Activated naive CD4-positive, alpha-beta T cell treated with anti-CD3 and anti-CD28 coated beads, Interleukin-2, amount 50 U/mL, for 16 hours (primary cell): ENCODE data around the gene CADPS.

ENCODE experiments used
- DNase-seq: peaks from one replicate; pipeline ENCODE4 v3.0.0-alpha.2; 2020

CADPS gene

DNA sequence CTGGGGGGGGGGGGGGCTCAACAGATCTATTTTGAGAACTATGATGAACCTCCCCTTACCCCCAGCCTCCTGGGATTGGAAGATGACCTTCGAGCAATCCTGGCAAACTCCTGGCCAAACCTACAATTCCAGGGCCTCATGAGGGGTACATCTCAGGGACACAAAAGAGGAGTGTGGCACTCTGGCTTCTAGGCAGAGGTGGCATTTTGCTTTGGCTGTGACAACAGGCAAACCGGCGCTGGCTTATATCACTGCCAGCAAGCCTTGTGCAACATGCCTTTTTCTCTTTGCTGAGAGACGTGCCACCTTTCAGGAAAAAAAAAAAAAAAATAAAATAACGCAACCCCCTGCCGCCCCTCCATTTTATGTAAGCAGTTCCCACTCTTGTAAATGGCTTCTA, 470.1 kb downstream of the CADPS start:
- no peak for DNase-seq

DNA sequence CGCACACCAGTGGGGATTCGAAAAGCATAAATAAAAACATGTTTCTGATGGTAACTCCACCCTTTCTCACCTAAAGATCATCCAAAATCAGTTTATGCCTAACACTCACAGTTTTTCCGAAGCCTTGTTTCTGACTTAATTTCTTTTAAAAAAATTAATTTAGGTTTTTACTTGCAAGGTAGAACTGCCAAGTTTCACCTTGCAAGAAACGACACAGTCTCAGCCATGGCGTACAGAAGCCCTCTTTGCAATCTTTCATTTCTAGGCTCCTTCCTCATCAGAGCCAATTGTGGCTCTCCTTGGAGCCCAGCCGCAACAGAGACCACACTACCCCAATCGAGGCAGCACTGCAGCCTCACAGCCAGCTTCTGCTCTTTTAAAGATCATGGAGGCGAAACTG, 470.9 kb downstream of the CADPS start:
- DNase-seq = no peak

DNA sequence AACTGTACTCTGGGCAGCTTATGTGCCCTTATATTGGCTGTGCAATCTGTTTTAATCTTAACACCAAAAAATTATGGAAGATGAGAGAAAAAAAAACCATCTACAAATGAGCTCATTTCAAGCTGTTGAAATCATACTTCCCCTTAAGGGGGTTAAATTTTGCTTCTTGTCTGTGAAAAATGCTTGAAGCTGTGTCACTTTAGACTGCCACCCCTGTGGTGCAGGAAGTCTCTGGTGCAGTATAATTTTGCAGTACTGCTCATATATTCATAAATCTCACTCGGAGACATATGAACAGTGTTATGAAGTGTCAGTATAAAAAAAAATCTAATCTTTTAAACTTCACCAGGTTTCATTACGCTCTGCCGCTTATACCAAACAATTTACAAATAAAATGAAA, 471.5 kb downstream of the CADPS start:
- no peak for DNase-seq

DNA sequence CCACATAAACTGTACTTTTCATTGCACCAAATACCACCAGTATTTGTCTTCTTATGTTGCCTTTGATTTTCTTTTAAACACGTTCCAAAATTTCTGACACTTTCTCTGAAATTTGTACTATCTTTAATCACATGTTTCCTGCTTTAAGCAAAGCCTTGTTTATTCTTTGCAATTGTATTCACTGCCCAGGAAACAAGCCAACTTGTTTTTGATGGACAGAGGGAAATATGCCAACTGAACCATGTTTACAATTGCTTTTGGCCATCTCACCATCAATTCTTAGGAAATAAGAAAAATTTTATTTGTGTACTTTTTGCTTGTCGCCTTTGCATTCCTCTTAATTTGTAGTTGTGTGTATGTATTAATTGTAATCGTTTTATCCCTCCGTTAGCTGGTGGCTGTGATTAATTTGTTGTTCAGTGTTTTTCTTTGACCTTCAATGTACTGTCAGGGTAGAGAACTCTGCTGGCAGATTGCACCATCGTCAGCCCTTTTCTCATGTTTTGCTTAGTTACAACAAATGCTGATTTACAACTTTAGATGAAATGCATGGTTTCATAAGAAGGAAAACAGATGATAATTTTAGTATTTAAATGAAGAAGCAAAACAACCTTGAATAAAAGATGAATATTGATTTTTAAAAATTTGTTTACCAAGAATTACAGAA, 482.5 kb downstream of the CADPS start:
- no peak for DNase-seq

DNA sequence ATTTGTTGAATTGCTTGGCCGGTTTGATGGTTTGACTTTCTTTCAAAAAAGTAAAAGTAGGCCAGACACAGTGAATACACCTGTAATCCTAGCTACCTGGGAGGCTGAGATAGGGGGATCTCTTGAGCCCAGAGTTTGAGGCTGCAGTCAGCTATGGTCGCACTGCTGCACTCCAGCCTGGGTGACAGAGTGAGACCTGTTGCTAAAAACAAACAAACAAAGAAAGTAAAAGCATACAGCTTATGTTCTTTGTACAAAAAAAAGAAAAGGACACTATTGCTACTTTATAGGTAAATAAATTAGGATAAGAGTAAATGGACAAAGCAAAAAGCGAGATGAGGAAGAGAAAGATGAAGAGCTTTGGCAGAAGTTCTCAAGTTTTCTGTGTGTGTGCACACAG, 488.0 kb downstream of the CADPS start:
- no peak for DNase-seq

- no peak for DNase-seq
Observed at GRCh38 chr3:62379321-62379798, 495.9 kb downstream of the CADPS start.

DNA sequence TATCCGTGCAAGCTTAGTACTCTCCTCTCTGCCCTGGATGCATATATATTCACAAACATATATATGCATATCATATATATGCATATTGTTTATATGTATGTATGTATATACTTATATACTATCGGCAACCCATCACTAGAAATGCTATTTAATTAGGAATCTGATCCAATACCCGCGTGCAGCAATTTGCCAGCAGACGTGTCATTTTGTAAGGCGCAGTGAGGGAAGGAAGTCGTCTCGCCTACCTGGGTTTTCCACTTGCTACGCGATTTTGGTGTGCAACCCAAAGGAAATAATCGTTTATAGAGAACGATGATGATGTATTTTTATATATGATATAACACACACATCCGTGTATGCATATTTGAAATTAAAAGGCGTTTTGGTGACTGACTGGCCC, 496.3 kb downstream of the CADPS start:
- no peak for DNase-seq

DNA sequence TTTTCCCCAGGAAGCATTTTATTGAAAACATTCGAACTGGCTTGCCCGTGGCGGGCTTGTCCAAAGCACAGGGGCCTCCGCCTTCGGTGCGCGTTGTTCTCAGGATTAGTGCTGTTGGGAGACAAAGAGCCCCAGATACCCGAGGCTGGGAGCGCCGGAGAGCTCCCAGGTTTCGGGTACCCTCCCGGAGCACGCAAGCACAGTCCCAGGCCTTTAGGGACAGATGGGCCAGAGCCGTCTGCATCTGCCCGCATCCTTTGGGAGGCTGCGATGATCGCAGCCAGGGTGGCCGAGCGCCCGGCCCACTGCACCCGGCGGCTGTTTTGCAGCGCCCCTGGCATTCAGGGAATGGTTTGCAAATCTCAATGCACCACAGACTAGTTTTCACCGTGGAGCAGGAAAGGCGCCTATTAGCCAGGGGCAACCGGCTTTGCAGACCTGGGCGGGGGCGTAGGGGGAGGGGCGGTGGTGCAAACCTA, 496.9 kb downstream of the CADPS start:
- DNase-seq = no peak

DNA sequence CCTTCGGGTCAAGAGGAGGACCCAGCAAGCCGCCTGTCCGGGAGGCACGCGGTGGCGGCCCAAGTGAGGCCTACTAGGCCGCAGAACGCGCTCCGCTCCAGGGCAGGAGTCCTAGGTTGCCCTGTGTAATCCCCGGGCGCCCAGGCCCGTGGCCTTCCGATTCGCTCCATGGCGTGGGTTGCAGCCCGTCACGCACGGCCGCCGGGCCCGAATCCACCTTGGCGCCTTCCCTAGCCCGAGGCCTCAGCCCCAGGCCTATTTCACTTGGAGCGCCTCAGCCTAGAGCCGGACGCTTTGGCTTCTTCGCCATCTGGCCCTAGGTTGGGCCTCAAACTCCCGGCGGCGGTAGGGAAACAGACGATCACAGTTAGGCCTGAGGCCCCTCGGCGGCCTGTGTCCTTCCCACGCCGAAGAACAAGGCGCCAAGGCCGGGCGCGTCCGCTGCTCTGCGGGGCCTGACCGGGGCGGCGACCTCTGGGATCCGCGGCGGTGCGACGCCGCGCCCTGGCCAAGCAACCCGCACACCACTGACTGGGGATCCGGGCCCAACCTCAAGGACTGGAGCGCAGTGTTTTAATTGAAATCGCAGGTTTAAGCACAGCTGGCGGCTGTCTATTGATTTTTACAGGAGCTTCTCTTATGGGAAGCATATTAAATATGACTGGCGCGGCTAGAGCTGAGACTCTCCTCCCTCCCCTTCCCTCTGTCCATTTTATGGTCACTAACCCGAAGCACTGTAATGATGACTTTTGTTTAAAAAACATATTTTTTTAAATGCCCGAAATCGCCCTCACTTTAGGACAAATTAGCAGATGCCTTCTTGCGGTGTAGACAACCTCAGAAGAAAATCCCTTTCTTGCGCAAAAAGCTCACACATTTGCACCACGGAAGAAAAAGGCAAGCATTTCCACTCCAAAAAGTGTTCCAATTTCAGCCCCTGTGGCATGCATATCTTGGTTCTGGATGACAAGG, 498.0 kb downstream of the CADPS start:
- no peak for DNase-seq

- DNase-seq = no peak
Observed at GRCh38 chr3:62376454-62376720, 498.8 kb downstream of the CADPS start.

DNA sequence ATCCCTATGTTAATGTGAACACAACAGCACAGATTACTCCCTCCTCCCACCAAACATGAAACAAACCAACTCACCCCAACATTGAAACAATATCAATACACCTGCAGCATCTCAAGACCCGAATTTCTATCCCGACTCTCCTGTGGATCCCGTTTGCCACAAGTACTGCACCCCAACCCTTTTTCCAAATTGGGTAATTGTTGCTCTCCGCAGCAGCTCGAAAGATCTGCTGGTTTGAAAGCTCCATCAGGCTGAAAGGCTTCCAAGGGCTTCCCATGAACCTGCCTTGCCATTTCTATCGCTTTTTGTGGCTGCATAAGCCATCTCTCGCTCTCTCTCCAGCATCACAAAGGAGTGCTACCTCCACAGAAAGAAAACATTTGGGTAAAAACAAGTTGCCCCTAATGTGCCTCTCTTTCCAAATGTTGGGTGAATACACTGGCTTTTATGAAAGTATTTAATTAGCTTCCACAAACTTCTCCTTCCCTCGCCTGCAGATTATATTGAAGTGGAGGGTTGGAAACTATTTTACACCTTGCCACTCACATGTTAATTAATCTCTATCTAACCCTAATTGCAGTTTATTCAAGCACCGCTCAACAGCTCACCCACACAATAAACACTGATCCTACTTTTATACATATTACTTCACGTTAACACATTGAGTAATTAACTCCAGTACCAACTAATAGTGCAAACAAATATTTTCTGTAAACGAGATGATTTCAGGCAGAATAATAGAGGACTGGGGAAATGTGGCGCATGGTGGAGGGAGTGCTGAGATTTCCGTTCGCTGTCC, 499.4 kb downstream of the CADPS start:
- no peak for DNase-seq

- DNase-seq = no peak
Observed at GRCh38 chr3:62374341-62375218, 500.6 kb downstream of the CADPS start.

DNA sequence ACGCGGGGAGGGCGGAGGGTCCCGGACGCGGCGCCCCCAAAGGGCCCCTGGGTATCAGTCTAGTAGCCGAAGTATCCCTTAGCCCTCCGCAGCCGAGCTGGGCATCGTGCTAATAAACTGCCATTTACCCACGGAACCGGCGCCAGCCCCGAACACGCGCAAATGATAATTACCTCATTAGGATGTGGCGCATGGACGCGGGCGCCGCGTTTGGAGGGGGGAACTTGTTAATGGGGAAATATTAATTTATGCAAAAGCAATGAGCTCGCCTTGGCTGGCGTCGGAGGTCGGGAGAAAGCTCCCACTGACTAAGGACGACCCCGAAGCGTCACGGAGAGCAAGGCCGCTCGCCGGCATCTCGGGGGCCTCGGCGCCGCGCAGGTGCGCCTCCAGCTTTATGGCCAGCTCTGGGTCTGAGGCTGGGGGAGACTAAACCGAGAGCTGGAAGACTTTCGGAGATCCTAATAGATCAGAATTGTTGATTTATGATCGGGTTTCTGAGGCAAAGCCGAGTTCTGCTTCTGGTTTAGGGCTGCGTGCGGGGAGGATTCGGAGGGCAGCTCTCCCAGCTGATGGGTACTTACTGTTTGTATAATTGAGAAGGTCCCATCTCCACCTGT, 501.4 kb downstream of the CADPS start:
- DNase-seq = no peak

DNA sequence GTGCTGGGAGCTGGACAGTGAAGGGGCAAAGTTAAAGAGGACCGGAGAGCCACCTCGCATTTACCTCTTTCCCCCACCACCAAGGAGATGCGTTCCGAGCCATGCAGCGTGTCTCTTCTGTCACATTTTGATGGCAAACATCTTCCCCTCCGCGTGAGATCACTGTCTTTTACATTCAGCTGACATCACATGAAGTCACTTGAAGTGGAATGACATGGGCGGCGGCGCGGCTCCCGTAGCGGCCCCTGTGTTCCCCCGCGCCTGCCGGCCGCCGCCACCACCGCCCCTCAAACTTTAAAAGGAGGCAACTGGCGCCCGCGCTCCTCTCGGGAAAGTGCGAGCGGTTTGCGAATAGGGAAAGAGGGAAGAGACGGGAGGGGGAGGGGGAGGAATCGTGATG, 502.0 kb downstream of the CADPS start, which contains the start of gene FEZF2:
Gene FEZF2 (minus strand): TSS at position 336 of the 400 bp plus-strand sequence. CDS start 682 bp downstream, outside the sequence.
- DNase-seq = no peak

DNA sequence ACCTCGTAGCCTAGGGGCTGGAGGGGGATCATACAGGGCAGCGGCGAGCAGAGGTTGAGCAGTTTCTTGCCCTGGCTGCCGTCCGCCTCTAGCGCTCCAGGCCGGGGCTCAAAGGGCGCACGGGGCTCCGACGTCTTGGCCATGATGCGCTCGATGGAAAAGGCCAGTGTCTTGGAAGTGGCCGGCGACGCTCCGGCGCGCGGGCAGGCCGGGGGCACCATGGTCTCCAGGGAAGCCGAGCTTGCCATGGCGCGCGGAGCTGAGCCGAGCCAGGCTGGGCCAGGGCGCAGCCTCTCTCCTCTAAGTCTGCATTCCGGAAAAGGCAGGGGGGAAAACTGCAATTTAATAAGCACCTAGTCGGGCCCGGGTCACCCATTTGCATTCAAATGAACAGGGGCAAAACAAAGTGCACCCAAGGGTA, 502.6 kb downstream of the CADPS start:
- no peak for DNase-seq

DNA sequence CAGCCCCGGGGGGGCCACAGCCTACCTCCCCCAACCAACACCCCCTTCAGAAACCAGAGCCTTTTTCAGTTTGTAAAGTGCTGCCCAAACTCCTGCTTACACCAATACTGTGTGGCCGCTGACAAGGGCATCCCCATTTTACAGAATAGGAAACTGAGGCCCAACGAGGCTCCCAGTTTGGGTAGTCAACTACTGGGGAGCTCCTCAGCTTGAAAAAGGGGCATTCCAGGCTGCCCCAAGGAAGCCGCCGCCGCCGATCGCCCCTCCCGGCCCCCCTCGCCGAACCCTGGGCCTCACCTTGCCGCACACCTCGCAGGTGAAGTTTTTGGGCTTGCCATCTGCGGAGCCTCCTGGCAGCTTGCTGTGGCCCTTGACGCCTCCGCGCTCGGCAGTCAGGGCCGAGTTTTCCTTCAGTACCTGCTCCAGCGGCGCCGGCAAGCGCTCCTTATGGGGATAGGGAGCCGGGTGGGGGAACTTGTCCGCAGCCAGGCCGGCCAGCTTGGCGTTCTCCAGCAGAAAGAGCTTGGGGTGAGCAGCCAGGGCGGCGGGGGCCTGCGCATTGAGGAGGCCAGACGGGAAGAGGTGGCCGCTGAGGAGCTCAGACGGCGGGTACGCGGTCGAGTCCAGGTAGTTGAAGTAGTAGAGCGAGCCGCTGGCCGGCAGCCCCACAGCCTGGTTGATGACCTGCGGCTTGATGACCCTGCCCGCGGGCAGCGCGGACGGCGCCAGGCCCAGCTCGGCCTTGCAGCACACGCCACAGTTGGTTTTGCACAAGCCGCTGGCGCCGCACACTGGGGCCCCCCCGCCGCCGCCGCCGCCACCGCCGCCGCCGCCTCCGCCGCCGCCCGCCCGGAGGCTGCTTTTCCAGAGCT, 503.3 kb downstream of the CADPS start:
- no peak for DNase-seq

DNA sequence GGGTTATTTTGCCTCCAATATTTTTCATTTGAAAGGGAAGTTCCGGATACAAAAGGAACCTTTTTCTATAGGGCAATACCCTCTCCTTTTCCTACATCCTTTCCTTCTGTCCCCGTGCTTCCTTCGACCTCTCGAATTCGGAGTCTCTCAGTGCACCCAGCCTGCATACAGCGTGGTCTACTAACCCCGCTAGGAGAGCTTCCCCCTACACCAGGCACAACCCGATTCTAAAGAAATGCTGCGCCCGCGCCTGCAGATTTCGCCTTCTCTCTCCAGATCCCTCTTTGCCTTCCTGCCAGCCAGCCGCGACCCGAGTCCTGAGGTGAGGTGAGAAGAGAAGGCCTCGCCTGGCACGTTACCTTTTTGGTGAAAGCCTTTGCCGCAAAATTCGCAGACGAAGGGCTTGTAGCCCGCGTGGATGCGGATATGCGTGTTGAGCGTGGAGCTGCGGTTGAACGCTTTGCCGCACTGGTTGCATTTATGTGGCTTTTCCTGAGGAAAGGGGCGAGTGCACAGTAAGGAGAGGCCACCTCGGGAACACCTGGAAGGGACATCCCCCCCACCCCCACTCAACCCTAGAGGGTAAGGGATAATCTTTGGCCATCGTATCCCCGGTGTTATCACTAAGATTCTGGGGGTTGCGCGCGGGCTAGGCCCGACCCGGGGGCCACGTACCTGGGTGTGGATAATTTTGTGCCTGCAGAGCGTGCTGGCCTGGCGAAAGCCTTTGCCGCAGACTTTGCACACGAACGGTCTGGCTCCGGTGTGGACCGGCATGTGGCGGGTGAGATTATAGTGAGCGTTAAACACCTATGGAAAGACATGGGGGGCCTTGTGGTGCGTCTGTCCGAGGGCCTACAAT, 504.1 kb downstream of the CADPS start:
- no peak for DNase-seq

GRCh38 chr3:62370112-62370857, 504.9 kb downstream of the CADPS start:
- DNase-seq = no peak

DNA sequence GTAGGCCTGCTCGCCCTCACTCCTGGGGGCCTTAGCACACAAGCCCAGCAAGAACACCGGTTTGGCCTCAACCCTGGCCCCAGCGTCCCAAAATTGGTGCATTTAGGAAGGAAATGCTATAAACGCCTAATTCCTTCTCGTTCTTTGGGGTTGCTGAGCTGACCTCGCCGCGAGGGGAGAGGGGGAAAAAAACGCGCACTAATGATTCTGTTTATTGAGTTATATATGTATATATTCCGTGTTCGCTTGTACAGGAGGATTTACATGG, 505.8 kb downstream of the CADPS start:
- no peak for DNase-seq
